ENCODE results near the gene ERICH4.

- TF ChIP-seq CTCF (IDR thresholded peaks at IDR 0.05; ENCODE audit: borderline replicate concordance, extremely low read depth, low read length, poor library complexity, severe bottlenecking): no peak
- no peak for TF ChIP-seq EZH2 (IDR thresholded peaks at IDR 0.05; ENCODE audit: borderline replicate concordance, low read depth, low read length, severe bottlenecking)
Observed at GRCh38 chr19:41410336-41411054, 32.5 kb upstream of the ERICH4 start.

Measured in DND-41 (cell line).